SIG-M5 treated with dmso at 0.1 percent for 504 hours (cell line): ENCODE data around the gene TCN1.
"Not testable (repeated sequence)": the region's sequence is repeated elsewhere in the genome, so short reads cannot be mapped to it uniquely, and the experiment has no call there.

Source experiments
- DNase-seq: peaks from one replicate; lab custom pipeline; 2025; ENCODE audit not compliant: unreplicated experiment; lab: John Stamatoyannopoulos, UW

TCN1 gene

DNA sequence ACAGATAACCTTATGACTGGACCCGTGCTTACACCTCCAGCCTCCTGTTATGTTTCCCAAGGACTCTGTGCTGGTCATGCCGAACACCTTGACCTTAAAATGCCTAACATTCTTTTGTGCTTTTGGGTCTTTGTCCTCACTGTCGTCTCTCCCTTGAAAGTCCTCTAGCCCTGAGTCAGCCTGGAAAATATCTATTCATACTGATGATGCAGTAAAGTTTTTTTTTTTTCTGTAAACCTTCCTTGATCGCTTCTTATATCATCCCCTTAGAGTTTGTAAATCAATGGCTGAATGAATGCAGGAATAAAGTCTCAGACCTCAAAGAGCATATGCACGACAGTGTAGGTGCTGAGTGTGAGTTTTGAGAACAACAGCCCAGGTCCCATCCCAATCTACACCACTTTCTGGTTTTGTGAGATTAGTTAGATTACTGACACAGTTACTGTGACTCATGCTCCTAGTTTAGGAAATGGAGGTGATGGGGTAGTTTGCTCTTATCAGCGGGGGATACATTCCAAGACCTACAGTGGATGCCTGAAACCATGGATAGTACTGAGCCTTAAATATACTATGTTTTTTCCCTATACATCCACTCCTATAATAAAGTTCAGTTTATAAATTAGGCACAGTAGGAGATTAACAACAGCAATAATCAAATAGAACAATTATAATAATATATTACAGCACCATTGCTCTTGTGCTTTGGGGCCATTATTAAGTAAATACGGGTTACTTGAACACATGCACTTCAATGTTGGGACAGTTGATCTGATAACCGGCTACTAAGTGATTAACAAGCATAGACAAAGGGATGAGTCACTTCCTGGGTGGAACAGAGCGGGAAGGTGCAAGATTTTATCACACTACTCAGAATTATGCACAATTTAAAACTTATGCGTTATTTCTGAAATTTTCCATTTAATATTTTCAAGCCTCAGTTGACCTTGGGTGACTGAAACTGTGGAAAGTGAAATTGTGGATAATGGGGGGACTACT lies 8.6 kb downstream of the TCN1 start:
- DNase-seq: peak; percentile 22

DNA sequence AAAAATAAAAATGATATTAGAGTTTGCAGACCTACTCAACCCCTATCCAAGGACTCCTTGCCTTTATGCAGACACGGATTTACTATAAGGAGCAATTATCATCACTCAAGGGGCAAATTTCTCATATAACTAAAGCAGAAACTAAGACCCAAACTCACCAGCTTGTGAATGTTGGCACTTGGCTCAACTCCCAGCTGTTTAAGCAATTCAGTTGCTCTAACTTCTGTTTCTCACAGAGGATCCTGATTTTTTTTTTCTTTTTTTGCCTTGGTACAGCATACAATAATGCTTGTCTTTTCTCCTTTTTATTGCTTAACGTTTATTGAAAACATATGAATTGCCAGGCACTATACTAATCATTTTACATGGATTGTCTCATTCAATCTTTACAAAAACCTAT lies 11.4 kb downstream of the TCN1 start:
- no peak for DNase-seq

DNA sequence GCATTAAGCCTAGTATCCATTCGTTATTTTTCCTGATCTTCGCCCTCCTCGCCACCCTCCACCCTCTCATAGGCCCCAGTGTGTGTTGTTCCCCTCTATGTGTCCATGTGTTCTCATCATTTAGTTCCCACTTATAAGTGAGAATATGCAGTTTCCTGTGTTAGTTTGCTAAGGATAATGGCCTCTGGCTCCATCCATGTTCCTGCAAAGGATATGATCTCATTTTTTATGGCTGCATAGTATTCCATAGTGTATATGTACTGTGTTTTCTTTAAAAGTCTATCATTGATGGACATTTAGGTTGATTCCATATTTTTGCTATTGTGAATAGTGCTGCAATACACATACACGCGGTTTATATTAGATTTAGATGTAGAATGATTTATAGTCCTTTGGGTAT lies 14.9 kb downstream of the TCN1 start:
- DNase-seq: not testable (repeated sequence)

DNA sequence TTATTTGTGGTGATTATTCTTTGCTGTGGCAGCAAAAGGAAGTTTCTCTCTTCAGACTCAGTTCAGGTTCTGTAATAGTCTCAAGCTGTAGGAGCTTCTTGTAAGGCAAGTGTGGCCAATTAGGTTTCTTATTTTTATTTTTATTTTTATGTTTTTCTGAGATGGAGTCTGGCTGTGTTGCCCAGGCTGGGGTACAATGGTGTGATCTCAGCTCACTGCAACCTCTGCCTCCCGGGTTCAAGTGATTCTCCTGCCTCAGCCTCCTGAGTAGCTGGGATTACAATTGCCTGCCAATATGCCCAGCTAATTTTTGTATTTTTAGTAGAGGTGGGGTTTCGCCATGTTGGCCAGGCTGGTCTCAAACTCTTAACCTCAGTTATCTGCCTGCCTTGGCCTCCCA lies 16.7 kb downstream of the TCN1 start:
- not testable (repeated sequence) for DNase-seq

DNA sequence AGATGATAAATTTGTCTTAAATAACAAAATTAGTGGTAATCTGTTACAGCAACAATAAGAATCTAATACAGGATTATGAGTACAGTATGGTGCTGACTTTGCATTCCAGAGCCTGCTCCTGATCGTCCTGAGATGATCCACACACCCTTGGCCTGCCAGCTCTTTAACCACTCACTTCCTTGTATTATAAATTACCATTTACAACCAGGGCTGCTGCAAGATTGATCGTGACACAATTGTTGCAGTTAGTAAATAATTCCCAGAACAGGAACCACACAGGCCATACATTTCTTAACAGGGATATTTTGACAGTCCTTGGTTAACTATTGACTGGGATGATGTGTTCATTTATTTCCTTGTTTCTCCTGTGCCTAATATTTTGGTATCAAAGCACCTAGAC lies 17.2 kb downstream of the TCN1 start:
- DNase-seq: no peak

DNA sequence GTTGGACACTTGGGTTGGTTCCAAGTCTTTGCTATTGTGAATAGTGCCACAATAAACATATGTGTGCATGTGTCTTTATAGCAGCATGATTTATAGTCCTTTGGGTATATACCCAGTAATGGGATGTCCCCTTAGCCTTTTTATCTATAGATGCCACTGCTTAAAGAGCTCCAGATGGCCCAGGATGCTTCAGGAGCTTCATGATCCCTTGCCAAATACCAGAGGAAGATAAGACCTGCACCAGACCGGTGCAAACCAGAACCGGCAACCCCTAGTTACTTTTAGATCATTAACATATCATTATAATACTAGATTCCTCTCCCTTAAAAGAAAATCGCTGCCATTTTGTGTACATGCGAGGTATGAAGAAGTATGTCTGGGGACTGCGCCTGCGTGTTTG lies 17.8 kb downstream of the TCN1 start:
- not testable (repeated sequence) for DNase-seq

- DNase-seq: no peak
These were observed 18.7 kb downstream of the TCN1 start for GRCh38 chr11:59847626-59848025.

GRCh38 chr11:59846556-59846955 lies 19.7 kb downstream of the TCN1 start:
- DNase-seq: no peak

GRCh38 chr11:59845399-59845798 lies 20.9 kb downstream of the TCN1 start, which contains the start of gene CBLIF:
TSS of gene CBLIF (minus strand) at chr11:59845499. CDS start at chr11:59845453, 46 bp downstream.
- no peak for DNase-seq

GRCh38 chr11:59842316-59842715 lies 24.0 kb downstream of the TCN1 start:
- no peak for DNase-seq

- no peak for DNase-seq
These were observed 24.8 kb downstream of the TCN1 start for GRCh38 chr11:59841514-59841913.

- no peak for DNase-seq
These were observed 26.7 kb downstream of the TCN1 start for GRCh38 chr11:59839615-59840014.

- no peak for DNase-seq
These were observed 32.7 kb downstream of the TCN1 start for GRCh38 chr11:59833602-59834001.

DNA sequence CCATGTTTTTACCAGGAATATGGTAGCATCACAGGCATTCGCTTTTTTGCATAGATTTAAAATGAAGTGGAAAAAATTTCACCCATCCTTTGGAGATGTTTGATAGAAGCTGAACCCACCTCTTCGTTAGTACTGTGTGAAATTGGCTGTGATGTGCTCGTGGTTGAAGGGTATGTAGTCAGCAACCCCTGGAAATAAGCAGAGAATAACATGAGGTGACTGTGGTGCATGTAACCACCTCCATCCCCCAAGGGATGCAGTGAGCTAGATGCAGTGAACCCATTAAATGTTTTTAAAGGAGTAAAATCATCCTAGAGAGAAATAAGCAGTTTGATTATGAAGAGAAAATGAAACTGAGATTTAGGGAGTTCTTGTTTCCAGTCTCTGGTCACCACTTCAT lies 36.9 kb downstream of the TCN1 start:
- DNase-seq: no peak

- peak; percentile 64 for DNase-seq
These were observed 43.2 kb downstream of the TCN1 start for GRCh38 chr11:59822989-59823566.

GRCh38 chr11:59818572-59818971 lies 47.7 kb downstream of the TCN1 start:
- peak; percentile 64 for DNase-seq

DNA sequence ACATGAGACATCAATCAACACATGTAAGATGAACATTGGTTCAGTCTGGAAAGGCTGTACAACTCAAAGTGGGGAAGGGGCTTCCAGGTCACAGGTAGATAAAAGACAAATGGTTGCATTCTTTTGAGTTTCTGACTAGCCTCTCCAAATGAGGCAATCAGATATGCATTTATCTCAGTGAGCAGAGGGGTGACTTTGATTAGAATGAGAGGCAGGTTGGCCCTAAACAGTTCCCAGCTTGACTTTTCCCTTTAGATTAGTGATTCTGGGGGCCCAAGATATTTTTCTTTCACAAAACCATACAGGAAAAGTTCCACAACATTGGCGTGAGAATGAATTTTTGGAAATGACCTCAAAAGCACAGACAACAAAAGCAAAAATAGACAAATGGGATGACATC lies 49.9 kb downstream of the TCN1 start:
- DNase-seq: not testable (repeated sequence)

- no peak for DNase-seq
These were observed 50.5 kb downstream of the TCN1 start for GRCh38 chr11:59815754-59816153.

GRCh38 chr11:59814021-59814420 lies 52.3 kb downstream of the TCN1 start:
- DNase-seq: peak; percentile 7

GRCh38 chr11:59813364-59813763 lies 52.9 kb downstream of the TCN1 start:
- DNase-seq: no peak

DNA sequence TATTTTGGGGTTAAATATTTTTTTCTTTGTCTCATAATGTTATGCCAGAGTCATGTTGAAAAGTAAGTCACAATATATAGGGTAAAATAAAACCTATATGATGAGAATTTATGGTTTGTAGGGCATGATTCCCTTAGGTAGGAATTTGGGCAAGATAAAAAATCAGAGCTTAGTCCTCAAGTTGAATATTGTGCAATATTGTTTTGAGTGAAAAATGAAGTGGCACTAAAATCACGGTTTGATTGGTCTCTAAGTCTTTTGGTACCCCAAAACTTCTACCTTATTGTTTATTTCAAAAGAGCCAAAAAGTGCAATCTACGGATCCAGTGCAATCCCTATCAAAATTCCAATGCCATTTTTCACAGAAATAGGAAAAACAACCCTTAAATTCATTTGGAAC lies 54.1 kb downstream of the TCN1 start:
- DNase-seq: no peak

DNA sequence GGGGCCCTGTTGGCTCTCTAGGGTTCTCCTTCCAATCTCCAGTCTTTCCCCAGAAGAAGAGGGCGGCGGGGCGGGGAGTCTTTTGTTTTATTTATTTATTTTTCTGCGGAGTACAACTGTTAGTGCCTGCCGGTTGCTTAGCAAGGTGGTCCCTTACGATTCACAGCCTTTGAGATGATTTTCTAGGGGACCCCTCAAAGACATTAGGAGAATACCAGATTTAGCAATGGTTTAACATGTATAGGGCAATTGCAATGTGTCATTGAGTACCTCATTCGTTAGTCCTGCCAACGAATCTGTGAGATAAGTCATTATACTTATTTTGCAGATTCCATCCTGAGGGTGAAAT lies 55.4 kb downstream of the TCN1 start:
- no peak for DNase-seq
